Measurements from ENCODE around the gene KCTD5.

KCTD5 gene

DNA sequence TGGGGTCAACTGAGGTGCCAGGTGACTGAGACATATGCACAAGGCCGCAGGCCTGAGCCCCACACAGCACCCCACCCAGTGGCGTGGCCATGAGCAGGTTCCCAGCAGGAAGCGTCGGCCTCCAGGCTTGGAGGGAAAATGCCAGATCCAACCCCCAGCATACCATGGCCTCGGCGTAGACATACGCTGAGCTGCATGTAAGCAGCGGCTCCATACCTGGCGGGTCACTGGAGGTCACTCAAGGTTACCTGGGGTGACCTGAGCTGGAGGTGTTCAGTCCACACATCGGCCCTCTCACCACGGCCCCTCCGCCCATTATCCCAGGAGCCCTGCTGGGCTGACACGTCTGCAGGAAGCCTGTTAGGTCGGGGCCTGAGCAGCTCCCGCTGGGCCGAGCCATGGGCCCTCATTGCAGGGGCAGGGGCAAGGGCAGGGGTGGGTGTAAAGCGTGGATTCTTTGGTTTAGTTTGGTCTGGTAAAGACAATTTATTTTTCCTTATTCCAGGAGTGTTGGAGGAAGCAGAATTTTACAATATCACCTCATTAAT lies 15.2 kb downstream of the KCTD5 start:
- DNase-seq (ENCODE audit: low read depth), result no peak

DNA sequence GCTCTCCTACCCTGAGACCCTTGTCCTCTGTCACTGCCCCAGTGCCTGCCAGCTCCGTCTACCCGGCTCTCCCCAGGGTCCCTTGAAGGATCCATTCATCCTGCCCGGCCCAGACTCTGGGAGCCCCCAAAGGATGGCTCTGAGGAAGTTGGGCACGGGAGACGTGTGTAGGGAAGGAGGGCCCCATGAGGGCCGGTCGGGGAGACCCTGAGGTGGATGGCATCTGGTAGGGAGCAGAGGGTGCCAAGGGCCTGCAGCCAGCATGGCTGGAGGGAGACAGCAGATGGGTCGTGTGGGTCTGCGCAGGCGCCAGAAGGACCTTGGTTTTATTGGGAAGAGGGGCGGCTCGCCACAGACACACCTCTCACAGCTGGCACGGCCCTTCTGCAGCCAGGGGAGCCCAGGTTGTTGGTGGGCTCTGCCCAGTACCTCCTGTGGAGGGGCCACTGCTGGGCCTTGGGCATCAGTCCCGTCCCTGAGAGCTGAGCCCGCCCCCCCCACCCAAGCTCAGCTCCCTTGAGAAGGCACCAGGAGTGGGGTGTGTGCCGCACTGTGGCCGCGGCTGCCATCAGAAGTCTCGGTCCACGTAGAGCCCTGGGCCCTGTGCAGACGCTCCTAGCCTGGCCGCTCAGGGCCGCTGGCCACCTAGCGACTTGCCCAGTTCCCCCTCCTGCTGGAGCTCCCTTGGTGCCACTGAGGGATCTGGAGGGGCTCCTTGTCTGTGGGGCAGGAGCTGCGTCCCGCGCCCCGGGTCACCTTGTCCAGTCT lies 16.0 kb downstream of the KCTD5 start:
- no peak for DNase-seq (ENCODE audit: low read depth)

DNA sequence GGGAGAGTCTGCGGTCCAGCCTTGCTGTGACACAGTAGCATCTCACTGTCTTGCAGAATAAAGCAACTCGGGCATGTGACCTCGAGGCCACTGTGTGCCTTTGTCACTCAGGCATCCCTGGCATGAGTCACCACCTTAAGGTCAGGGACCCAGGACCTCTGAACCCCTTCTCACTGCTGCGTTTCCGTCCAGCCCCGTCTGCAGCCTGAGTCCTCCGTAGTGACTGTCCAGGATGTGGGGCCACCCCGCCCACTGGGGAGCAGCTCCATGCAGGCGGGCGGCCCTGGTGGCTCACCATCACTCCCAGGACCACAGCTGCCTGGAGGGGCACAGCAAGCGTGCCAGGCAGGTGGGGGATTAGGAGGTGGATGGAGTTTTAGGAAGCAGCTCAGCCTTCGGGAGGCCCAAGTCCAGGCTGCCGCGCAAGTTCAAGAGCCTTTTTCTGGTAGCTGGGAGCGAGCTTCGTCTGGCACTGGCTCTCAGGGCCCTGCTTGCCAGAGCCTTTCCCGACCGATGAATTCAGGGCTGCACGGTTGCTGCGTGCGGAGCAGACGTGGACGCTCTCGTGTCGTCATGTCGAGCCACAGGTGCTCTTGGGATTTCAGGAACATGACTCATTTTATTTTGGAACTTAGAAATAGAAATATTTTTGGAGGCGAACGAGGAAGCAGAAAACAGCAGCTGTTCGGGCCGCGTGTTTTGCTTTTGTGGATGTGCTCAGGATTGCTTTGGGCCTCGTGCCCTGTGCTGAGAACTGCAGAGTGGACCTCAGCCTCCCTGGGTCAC lies 16.8 kb downstream of the KCTD5 start:
- no peak for DNase-seq (ENCODE audit: low read depth)

DNA sequence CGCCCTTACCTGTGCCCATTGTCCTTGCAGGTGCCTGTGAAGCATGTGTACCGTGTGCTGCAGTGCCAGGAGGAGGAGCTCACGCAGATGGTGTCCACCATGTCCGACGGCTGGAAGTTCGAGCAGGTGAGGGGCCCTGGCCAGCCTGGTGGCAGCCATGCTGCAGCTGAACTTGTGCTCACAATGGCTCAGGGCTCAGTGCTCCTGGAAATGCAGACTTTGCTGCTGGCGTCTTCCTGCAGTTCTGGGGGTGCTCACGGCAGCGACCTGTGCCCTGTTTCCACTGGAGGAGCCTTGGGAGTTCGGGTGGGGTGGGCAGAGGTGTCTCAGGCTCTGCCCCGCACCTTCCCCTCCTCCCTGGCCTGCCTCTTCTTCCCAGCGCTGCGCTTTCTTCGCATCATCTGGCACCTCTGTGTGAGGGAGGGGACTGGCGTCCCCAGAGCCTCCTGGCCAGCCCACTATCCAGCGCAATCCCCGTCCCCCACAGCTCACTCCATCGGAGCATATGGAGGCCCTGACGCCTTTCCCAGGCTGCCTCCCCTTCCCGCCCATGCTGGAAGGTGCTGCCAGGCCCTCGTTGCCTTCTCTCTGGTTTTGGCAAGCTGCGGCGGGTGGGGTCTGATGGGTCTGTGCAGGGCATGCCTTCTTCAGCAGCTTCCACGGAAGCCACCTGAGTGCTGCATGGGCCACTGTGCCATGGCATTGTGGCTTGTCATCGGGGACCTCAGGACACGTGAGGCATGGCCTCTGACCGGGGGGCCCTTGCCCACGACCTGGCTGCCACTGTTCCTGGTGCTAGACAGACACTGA lies 17.7 kb downstream of the KCTD5 start:
- no peak for DNase-seq (ENCODE audit: low read depth)

DNA sequence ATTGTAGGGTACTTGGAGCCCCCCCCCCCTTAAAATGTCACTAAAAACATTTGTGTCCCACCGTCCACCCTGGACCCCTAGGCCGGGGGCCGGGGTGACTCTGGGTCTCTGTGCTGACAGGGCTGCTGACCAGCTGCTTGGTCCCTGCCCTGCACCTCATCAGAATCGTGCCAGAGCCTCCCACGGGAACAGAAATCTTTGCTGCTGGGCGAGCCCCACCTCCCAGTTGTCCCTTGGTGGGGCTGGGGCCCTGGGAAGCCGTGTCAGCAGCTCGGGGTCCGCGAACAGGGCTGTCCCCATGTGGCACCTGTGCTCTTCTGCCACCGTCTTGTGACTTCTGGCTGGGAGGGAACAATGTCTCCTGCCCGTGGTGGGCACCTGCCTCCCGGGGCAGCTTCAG lies 18.5 kb downstream of the KCTD5 start:
- no peak for DNase-seq (ENCODE audit: low read depth)

DNA sequence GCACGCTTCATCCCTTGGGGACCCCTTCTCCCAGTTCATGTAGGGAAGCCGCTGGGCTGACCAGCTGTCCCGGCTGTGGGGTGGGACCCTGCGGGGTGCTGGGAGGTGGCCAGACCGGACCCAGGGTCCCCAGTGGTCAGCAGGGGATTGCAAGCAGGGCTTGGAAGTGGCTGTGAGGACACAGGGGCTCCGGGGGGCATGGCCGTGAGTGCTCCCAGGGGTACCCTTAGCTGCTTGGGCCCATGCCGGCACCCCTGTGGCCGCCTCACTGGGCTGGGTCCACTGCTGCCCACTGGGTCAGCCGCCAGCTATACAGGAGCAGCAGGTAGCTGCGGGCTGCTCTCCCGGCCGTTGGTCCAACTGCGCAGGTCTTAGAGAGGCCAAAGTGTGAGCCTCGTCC lies 18.9 kb downstream of the KCTD5 start:
- no peak for DNase-seq (ENCODE audit: low read depth)

DNA sequence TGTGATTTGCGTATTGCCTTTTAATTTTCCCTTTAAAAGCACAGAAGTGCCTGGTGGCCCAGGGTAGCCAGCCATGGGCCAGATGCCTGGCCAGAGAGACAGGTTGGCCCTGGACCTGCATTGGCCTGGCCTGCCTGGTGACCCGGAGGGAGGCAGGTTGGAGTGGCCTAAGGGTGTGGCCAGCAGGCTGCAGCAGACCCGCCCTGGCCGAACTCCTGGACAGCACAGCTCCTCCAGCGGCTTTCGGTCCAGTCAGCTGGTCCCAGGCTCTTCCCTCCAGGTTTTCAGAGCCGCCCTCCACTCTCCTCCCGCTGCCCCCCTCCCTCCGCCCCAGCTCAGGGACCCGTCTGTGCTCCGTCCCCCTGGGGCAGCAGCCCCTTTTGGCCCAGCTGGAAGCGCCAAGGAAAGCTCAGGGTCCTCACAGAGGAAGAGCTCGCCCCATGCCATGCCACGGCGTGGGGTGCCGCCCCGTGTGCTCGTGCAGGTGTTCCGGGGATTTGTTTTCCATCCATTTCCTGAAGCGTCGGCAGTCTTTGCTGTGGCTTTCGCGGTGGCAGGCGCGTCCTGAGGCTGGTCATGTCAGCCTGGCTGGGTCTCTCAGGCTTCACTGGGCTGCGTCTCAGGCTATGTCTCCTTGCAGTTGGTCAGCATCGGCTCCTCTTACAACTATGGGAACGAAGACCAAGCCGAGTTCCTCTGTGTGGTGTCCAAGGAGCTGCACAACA lies 19.6 kb downstream of the KCTD5 start:
- DNase-seq (ENCODE audit: low read depth), result no peak

DNA sequence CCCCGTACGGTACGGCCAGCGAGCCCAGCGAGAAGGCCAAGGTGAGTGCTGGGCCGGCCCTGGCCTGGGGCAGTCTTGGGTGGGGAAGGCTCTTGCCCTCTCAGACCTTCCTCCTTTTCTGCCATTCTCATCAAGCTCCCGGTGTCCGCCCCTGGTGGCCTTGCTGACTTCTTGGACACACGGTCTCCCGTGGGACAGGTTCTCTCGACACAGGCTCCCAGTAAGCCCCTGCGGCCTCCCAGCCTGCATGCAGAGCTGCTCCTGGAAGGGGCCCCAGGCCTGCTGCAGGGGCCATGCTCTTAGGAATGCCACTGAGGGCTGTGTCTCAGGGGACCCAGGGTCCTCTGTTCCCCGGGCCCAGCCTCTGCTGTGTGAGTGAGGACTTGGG lies 20.1 kb downstream of the KCTD5 start:
- no peak for DNase-seq (ENCODE audit: low read depth)

DNA sequence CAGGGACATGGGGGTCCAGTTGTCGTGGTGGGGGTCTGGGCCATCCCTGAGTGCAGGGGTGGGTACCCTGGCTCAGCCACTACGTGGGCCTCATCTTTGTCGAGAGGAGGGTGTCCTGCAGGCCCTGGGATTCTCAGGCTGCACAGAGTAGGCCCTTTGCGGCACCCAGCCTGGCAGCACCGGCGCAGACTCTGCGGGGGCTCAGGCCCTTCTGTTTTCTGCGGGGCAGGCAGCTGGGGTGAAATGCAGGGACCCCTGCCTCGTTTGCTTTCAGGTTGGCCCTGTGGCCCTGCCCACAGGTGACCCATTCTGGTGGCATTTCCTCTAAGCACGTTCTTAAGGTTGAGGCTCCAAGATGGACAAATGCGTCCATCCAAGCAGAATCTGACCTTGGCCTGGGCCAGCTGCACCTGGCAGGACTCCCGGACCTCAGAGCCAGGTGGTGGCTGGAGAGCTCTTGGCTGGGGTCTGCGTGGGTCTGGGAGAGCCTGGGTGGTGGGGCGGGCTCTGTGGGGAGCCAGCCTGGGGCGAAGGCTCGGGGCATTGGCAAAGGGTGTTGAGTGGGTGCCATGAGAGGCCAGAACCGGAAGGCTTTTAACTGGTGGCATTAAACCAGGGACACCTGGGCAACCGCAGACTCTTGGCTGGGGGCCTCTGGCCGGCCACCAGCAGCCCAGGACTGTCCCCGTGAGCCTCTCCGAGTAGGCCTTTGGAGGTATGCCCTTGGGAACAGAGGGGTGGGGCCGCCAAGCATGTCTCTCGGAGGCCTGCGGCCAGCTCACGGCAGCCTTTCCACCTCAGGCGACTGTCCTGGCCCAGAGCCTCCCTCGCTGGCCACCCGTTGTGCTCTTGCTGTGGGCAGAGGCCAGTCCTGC lies 20.8 kb downstream of the KCTD5 start:
- no peak for DNase-seq (ENCODE audit: low read depth)

DNA sequence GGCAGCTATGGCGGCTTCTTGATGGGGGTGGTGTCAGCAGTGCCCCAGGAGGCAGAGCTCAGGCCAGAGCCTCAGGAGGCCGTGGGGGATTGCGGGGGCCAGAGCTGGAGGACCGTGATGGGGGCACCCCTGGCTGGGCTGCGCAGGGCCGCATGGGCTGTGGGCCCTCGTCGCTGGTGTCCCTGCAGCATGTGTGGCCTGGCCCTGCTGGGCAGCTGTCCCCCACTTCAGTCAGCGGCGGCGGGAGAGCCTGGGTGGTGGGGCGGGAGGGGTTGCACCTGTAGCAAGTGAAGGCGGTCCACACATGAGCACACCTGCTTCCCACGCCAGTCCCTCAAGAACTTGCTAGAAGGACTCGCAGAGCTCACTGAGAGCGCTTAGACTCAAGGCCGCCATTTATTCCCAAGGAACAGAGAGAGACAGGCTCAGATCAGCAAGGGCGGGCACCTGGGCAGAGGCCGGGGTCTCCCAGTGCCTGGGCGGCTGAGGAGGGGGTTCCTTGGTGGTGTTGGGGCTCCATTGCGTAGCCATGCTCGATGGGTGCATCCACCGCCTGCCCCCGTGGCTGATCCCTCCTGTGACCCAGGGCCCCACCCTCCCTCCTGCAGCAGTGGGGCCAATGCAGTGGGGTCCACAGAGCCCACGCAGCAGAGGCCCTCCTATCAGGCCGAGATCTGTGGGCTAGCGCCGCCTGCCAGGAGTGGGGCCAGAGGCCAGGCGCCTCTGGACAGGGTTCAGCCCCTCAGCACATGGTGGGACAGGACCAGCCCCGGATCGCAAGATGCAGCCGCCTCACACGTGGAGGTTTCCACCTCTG lies 22.1 kb downstream of the KCTD5 start:
- DNase-seq (ENCODE audit: low read depth), result no peak

DNA sequence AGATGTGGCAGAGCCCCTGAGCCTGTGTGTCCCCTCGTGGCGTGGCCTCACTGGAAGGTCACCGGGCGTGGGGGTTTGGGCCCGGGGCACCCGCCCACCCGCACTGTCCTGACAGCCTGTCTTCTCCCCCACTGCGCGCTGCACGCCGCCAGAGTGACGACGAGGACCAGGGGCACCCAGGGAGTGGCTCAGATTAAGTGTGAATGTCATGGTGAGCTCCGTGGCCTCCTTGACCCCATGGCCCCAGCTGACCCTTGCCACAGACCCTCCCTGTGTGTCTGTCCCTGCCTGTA lies 22.6 kb downstream of the KCTD5 start:
- no peak for DNase-seq (ENCODE audit: low read depth)

DNA sequence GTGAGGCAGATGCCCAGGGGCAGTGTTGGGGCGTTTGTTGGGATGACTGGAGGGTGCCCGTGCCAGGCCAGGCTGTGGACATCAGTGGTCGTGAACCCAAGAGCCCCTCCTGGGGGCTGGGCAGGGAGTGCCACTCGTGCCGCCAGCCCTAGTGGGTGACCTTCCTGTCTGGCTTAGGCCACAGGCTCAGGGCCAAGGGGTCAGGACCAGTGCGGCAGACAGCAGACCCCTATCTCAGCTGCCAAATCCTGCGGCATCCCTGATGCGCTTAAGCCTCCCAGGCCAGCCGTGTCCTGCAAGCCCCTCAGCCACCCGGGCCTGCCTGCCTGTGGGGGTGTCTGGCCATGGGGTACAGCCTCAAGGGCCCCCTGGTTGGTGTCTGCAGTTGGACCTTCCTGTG lies 23.0 kb downstream of the KCTD5 start:
- no peak for DNase-seq (ENCODE audit: low read depth)

DNA sequence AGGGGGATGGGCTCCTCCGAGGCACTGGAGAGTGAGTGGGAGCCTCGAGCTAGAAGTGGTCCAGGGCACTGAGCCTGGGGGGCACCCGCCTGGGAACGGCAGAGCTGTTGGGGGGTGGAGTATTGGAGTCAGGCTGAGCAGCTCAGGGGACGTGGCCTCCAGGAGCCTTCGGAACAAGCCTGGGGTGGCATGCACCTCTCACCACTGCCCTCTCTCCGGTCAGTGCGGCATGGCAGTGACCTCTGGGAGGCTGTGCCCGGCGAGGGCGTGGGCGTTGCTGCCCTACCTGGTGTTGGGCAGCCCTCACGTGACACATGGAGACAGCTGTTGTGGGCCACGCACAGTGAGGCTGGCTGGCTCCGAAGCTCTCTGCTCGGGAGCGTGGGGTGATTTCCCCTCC lies 23.8 kb downstream of the KCTD5 start:
- DNase-seq (ENCODE audit: low read depth), result no peak

DNA sequence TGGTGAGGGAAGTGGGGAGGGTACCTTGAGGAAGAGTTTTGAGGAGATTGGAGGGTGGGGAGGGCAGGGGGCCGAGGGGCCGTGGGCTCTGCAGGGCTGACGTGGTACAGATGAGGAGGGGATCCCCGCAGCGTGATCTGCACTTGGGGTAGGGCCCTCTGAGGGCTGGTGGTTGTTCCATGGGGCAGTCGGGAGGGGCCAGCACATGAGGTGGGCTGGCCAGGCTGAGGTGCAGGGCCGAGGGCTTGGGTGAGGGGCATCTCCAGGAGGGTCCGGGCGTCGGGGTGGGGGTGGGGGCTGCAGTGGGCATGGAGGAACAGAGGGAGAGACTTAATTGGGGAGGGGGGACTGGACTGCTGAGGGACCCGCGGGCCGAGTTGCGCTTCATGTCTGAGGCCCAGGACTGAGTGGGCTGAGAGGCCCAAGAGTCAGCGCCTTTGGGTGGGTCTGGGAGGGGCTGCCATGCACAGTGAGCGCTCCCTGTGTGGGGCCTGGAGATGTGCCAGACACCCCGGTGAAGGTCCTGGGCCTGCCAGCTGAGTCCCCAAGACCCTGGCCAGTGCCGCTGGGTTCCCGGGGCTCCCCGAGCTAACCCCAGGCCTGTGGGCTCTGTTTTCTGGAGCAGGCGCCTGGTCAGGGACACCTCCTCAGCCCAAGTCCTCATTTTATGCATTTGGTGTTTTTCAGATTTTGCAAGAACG lies 24.4 kb downstream of the KCTD5 start:
- no peak for DNase-seq (ENCODE audit: low read depth)

DNA sequence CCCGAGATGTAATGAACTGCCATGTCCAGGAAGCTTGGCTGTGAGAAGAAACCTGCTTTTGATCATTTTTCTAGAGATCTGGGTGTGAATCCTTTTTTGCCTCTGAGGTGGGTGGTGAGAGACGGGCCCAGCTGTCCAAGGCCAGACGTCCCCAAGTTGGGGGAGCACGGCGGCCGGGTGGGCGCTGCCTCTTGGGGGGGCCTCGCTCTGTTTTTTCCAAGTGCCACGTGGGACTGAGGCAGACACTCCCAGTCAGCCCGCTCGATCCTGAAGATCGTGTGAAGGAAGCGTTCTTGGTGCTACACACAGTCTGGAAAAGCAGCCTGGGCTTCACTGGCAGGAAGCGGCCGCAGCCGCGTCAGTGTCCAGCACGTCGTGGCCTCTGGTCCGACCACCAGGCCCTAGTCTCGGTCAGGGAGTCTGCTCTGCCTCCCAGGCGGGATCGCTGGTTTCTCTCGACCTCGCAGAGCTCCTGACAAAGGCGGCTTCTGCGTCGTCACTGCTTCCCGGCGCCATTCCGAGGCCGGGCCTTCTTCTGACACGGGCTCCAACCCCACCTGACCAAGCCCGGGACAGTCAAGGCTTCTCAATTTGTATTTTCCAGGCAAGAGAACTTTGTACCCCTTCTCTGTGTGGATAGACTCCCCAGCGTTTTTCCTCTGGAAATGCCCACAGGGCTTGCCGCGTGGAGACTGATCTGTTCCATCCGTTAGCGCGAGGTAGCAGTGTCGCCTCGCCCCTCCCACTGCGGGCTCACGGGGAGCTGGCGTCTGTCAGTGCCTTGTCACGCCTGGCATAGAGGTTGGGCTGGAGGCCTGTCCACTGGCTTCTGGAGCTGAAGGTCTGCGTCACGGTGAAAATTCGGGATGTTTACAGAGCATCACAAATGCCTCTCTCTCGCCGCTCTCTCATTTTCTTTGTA lies 25.3 kb downstream of the KCTD5 start:
- no peak for DNase-seq (ENCODE audit: low read depth)

DNA sequence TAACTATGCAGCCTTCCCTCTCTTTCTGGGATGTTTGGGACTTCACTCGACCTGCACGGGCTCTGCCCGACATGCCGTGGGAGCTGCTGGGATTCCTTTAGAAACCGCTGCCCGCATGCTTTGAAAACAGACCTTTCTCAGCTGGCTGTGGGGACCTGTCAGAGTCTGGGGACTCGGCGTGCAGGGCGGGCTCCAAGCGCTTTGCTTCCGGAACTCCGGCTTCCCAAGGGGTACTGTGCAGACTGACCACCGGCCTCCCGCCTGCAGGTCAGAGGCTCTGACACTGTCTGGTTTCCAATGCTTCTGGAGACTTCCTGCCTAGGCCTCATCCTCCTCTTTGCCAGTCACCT lies 25.9 kb downstream of the KCTD5 start:
- no peak for DNase-seq (ENCODE audit: low read depth)

DNA sequence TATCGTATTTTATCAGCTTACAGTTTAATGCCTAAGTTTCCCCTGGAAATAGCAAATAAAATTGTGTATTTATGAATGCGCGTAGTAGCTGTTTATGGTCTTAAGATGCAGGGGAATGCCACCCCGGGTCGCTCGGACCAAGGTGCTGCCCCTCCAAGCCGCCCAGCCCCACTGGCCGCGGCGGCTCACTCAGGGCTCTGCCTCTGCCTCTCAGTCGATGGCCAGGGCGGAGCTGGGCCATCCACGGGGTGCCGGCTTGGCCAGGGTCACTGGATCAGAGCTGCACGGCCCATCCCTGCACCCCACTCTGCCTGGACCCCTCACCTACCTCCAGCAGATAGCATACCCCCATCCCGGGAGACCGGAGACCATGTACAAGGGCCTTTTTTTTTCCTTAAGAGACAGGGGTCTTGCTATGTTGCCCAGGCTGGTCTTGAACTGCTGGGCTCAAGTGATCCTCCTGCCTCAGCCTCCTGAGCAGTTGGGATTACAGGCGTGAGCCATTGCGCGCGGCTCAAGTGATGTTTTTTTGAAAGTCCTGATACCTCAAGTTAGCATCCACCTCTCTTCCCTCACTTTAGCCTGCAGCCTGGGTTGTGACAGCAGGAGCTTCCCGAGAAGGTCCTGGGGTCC lies 26.7 kb downstream of the KCTD5 start:
- no peak for DNase-seq (ENCODE audit: low read depth)

DNA sequence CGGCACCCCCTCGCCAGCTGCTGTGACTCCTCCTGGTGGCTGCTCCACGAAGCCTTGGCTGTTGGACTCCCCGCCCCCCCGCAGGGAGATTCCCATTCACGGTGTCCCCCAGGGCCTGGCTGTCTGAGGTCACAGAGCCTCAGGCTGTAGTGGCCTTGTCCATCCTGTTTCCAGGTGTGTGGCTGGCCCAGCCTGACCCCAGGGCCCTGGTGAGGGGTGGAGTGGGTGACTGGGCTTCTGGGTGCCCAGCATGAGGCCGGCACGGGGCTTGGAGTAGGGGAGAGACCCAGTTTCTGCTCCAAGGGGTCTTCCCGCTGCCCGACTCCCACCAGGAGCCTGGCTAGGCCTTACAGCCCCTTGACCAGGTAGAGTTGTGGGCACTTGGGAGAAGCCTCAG lies 27.3 kb downstream of the KCTD5 start:
- no peak for DNase-seq (ENCODE audit: low read depth)

Measured in HS-5 (cell line).